Measurements from ENCODE around the gene MARCKSL1.

Gene MARCKSL1

DNA sequence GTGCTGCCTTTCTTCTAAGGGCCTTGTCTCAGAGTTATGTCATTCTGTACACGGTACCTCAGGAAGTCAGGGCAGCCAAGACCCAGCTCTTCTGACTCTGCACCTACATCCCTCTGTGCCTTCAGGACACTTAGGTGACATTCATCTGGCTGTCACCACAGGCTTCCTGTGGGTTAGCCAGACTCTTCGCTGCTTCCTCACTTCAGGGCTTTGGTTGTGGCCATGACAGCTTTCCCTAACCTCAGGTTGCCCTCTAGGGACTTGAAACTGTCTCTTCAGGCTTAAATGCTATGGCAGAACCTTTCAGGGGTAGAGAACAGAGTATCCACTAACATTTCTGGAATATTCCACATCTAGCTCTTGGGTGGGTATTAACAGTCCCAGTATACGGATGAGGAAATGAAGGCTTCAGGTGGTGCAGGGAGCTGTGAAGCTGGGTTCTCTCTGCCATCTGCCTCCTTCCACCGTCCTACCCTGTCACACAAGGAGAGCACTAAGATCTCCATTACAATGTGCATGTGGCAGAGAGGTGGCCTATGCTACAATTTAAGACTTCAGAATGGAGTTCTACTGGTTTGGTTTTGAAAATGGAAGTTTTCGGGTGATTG lies 36.2 kb upstream of the MARCKSL1 start:
- Mint-ChIP-seq H3K36me3 (ENCODE audit: low read depth) (peaks cover 57% of the 10 kb centered on the region), H3K4me3 (no peak overlapping the region)
- TF ChIP-seq, protein P1, sequence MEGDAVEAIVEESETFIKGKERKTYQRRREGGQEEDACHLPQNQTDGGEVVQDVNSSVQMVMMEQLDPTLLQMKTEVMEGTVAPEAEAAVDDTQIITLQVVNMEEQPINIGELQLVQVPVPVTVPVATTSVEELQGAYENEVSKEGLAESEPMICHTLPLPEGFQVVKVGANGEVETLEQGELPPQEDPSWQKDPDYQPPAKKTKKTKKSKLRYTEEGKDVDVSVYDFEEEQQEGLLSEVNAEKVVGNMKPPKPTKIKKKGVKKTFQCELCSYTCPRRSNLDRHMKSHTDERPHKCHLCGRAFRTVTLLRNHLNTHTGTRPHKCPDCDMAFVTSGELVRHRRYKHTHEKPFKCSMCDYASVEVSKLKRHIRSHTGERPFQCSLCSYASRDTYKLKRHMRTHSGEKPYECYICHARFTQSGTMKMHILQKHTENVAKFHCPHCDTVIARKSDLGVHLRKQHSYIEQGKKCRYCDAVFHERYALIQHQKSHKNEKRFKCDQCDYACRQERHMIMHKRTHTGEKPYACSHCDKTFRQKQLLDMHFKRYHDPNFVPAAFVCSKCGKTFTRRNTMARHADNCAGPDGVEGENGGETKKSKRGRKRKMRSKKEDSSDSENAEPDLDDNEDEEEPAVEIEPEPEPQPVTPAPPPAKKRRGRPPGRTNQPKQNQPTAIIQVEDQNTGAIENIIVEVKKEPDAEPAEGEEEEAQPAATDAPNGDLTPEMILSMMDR (IDR thresholded peaks at IDR 0.05; ENCODE audit: unreplicated experiment in 3 of 3), result no peak

DNA sequence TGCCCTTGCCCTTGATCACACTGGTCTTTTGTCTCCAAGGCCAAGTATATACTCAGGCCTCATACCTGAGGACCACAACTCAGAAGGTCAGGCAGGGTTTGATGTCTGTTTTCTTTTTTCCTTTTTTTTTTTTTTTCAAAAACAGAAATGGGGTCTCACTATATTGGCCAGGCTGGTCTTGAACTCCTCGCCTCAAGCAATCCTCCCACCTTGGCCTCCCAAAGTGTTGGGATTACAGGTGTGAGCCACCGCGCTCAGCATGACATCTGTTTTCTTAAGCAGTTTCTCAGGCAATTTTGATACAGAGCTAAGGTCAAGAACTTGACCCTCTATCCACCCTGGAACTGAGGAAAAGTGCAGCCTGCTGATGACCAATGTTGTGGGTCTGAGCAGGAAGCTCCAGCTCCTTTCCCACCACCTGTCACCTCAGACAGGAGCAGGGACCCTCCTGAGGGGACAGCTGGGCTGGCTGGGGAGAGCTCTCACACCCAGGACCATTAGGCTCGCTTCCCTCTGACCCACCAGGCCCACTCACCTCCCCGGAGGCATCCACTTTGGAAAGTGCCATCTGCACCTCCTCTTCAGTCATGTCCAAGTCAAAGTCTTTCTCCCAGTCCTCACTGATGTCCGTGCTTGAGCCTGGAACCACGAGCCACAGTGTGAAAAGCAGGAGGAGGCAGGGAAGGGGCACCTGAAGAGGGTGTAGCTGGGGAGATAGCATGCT lies 32.0 kb upstream of the MARCKSL1 start:
- H3K36me3 Mint-ChIP-seq (ENCODE audit: low read depth), result peaks cover 66% of the 10 kb centered on the region

More for the DNA sequence above, 36.2 kb upstream of the MARCKSL1 start:
- H3K27me3 Mint-ChIP-seq (ENCODE audit: low read depth), result no peaks in the 10 kb centered on the region
- H3K27ac Mint-ChIP-seq, result no peak overlapping the region
- H3K4me1 Mint-ChIP-seq, result no peaks in the 10 kb centered on the region
- no peaks in the 10 kb centered on the region for H3K9me3 Mint-ChIP-seq

DNA sequence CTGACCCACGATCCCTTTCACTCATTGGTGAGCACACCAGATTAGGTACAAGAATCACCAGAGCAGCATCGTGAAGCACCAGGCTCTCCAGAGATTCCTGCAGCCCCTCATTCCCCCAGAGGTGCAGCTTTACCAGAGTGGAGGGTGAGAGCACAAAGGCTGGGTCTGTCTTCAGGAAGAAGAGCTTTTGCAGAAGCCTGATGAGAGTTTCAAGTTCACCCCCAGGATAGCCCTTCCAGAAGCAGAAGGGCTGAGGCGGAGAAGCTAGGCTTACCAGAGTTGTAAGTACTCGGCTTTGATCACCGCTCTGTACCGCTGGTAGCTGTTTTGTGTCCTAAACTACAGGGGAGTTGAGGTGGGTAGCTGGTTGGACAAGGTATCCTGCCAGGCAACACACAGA lies 29.4 kb upstream of the MARCKSL1 start:
- H3K27ac Mint-ChIP-seq, result peak overlapping the region in 1 of 3 experiments; percentile 8
- H3K4me1 Mint-ChIP-seq, result peaks cover 12% of the 10 kb centered on the region

More for the DNA sequence above, 32.0 kb upstream of the MARCKSL1 start:
- H3K4me3 Mint-ChIP-seq, result no peak overlapping the region
- no peaks in the 10 kb centered on the region for H3K27me3 Mint-ChIP-seq (ENCODE audit: low read depth)
- H3K27ac Mint-ChIP-seq, result no peak overlapping the region
- H3K9me3 Mint-ChIP-seq, result no peaks in the 10 kb centered on the region
- no peaks in the 10 kb centered on the region for H3K4me1 Mint-ChIP-seq
- TF ChIP-seq, protein P1 (IDR thresholded peaks at IDR 0.05; ENCODE audit: unreplicated experiment in 3 of 3), result no peak

DNA sequence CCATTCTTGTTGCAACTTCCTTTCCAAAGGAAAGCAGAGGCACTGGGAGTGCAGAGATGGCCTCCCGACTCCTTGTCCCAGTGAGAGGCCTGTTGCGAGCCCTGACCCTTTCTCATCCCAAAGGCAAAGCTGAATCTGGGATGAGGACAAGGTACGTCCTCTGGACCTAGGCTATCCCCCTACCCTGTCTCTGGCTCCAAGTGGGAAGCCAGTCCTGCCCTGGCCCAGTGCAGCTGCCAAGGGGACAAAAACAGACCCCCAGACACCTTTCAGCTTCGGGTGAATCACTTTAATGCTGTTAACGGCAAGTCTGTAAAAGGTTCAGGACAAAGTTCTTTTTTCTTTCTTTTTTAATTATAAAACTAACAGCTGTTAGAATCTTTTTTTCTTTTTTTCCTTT lies 28.8 kb upstream of the MARCKSL1 start:
- Mint-ChIP-seq H3K27me3 (ENCODE audit: low read depth) (peaks cover 5% of the 10 kb centered on the region), H3K4me1 (peaks cover 13% of the 10 kb centered on the region), H3K36me3 (ENCODE audit: low read depth) (peaks cover 60% of the 10 kb centered on the region), H3K4me3 (no peak overlapping the region), H3K27ac (no peak overlapping the region), H3K9me3 (no peaks in the 10 kb centered on the region)
- TF ChIP-seq, protein P1 (IDR thresholded peaks at IDR 0.05; ENCODE audit: unreplicated experiment in 3 of 3), result no peak

More for the DNA sequence above, 29.4 kb upstream of the MARCKSL1 start:
- Mint-ChIP-seq H3K9me3 (no peaks in the 10 kb centered on the region), H3K4me3 (no peak overlapping the region), H3K36me3 (ENCODE audit: low read depth) (peaks cover 60% of the 10 kb centered on the region), H3K27me3 (ENCODE audit: low read depth) (peaks cover 5% of the 10 kb centered on the region)
- TF ChIP-seq, protein P1 (IDR thresholded peaks at IDR 0.05; ENCODE audit: unreplicated experiment in 3 of 3), result no peak

DNA sequence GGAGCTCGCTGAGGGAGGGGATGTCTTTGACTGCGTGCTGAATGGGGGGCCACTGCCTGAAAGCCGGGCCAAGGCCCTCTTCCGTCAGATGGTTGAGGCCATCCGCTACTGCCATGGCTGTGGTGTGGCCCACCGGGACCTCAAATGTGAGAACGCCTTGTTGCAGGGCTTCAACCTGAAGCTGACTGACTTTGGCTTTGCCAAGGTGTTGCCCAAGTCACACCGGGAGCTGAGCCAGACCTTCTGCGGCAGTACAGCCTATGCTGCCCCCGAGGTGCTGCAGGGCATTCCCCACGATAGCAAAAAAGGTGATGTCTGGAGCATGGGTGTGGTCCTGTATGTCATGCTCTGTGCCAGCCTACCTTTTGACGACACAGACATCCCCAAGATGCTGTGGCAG lies 27.7 kb upstream of the MARCKSL1 start:
- peaks cover 55% of the 10 kb centered on the region for H3K36me3 Mint-ChIP-seq (ENCODE audit: low read depth)
- peaks cover 8% of the 10 kb centered on the region for H3K27me3 Mint-ChIP-seq (ENCODE audit: low read depth)
- TF ChIP-seq, protein P1 (IDR thresholded peaks at IDR 0.05; ENCODE audit: unreplicated experiment in 3 of 3), result no peak
- peaks cover 17% of the 10 kb centered on the region for H3K4me1 Mint-ChIP-seq
- no peak overlapping the region for H3K27ac Mint-ChIP-seq
- H3K9me3 Mint-ChIP-seq, result no peaks in the 10 kb centered on the region
- H3K4me3 Mint-ChIP-seq, result peak overlapping the region in 2 of 3 experiments; percentile 10 to 22

Data from nephron (organoid).